WI38 (cell line): ENCODE measurements around the gene SH3GL2.

Experiments used
- H3K4me3 ChIP-seq: 2 replicates; pipeline ENCODE4 v1.5.1; 2011; ENCODE audit warnings: low read depth, mild to moderate bottlenecking, control low read depth, low read length
- TF ChIP-seq, protein P1 (sequence below): IDR thresholded peaks from 2 replicates; pipeline ENCODE4 v1.5.1; 2012; ENCODE audit warnings: low read depth, mild to moderate bottlenecking, control low read depth, low read length

The SH3GL2 gene

DNA sequence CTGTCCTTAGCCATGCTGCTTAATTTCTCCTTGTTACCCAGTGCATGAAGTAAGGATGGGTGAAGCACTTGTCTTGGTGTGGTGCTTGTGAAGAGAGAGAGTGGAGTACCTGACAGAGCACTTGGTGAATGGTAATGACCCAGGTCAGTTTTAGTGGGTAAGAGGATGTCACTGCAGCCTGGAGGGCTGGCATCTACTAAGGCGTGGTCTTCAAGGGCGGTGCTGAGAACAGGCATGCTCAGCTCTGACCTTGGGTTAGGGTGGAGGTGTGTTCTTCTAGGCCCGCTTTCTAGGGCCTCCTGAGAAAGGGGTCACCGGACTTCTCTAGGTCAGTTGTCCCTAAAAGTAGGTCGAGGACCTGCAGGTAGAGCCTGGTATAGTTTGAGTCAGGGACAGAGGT lies 25.7 kb downstream of the SH3GL2 start:
- no peak overlapping the region for H3K4me3 ChIP-seq
- TF ChIP-seq, protein P1, sequence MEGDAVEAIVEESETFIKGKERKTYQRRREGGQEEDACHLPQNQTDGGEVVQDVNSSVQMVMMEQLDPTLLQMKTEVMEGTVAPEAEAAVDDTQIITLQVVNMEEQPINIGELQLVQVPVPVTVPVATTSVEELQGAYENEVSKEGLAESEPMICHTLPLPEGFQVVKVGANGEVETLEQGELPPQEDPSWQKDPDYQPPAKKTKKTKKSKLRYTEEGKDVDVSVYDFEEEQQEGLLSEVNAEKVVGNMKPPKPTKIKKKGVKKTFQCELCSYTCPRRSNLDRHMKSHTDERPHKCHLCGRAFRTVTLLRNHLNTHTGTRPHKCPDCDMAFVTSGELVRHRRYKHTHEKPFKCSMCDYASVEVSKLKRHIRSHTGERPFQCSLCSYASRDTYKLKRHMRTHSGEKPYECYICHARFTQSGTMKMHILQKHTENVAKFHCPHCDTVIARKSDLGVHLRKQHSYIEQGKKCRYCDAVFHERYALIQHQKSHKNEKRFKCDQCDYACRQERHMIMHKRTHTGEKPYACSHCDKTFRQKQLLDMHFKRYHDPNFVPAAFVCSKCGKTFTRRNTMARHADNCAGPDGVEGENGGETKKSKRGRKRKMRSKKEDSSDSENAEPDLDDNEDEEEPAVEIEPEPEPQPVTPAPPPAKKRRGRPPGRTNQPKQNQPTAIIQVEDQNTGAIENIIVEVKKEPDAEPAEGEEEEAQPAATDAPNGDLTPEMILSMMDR, result no peak

DNA sequence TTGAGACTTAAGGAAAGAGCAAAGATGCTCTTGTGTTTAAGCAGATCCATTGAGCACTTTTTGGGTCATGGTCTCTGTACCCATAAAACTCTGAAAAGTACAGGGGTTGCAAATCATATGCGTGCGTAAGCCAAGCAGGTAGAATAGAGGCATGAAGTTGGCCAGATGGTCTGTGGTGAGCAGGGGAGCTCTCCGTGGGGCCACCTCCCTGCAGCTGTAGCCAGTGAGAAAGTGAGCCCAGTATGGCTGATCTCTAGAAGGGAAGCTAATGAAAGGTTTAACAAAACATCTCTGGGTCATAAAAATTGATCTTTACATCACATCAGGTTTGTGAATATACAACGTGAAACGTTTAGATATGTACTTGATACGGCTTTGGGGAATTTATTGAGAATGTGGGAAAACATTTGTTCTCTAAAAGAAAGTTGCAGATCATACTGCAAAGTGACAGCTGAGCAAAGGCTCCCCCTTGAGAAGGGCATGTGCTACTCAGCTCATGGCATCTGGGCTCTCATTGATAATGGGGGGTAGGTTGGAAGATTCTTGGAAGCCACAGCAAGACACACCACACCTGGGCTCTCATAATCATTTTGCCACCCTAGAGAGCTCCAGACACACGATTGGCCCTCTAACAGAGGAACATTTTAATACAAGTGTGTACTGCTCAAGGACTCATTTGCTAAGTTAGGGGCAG lies 30.6 kb downstream of the SH3GL2 start:
- TF ChIP-seq, protein P1, result no peak
- H3K4me3 ChIP-seq, result no peak overlapping the region

DNA sequence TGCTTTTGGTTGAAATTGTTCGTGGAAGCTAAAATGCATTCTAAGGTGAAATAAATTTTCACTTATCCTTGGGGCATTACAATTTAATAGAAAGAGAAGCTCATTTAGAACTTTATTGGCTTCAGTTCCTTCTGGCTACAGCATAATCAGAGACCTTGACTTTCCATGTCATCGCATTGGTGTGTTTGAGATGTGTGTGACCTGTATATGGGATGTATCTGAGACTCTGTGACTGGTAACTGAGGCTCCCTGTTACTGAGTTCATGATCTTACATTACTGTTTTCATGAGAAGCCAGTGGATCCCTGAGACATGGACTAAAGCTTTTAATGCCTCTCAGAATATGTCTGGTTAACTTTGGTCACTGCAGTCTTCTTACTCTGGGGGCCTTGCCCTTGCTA lies 32.5 kb downstream of the SH3GL2 start:
- no peak overlapping the region for H3K4me3 ChIP-seq
- TF ChIP-seq, protein P1, result no peak

DNA sequence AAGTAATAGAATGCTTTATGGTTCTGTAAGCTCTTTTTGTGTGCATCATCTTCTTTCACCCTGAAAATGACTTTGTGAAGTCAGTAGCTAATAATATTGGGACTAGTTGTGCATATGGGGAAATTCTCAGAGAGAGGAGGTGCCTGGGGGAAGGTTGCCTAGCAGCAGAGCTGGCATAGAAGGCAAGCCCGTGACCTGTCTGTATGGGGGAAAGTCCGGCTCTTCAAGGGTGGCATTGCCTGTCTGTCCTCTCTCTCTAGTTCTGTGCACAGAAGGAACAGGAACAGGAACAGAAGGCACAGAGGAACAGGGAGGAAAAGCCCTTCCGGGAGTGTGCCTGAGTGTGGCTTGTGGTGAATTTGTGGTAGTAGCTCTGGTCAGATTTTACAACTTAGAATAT lies 33.1 kb downstream of the SH3GL2 start:
- no peak overlapping the region for H3K4me3 ChIP-seq
- TF ChIP-seq, protein P1, result no peak

DNA sequence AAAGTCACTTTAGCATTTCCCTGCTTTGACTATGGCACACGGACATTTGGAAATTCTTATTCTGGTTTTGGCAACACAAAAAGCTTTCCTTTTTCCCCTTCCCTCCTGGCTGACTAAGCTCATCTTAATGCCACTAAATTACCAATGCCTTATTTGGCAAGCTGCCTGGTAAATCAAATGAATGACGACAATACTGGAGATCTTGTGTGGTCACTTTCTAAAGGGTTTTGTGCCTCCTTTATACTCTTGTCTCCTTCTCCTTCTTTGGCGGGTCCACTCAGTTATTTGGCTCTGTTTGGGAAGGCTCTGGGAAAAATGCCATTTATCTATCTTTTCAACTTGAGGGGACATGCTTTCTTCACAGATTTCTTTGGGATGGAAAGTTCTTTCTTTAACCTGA lies 34.9 kb downstream of the SH3GL2 start:
- TF ChIP-seq, protein P1, result no peak
- no peak overlapping the region for H3K4me3 ChIP-seq

DNA sequence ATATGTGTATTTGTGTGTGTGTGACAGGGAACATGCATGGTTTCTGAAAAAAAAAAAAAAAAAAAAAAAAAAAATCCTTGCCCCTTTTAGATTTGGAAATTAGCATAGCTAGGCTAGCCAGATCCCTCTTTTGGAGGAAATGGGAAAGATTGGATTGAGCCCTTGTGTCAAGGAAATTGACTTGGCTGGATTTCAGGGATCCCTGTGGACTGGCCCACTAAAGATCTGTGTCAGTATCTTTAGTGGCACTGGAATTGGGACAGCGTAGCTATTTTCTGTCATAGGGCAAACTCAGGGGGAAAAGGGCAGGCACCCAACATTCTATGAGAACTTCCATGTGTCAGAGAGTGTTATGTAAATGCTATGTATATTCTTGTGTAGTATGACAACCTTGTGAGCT lies 35.4 kb downstream of the SH3GL2 start:
- no peak overlapping the region for H3K4me3 ChIP-seq
- TF ChIP-seq, protein P1, result no peak

DNA sequence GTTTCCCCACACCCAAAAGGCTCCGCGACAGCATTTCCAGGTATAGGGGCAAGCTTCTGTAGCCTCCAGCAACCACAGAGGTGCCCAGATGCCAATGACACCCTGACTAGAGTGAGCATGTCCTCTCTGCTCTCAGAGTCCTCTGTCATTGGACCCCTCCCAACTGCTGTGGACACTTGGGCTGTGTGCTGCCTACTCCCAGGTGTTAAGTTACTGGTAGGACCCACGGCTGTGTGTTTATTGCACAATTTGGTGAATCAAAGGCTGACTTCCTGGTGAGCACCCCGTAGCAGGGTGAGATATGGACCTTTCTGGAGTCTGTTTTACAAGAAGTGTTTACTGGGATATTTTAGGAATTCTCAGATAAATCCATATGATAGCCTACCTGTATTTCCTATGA lies 36.0 kb downstream of the SH3GL2 start:
- TF ChIP-seq, protein P1, result no peak
- no peak overlapping the region for H3K4me3 ChIP-seq
